K562 (cell line): ENCODE results near the gene CCDC200. TPM values are rescaled to one million over a fixed set of nuclear protein-coding genes. Genes with fewer than 3 reads are reported as not detected.

Experiments used
- ARID1B ChIP-seq: fragments of 450-650 bp; IDR thresholded peaks from 2 replicates; pipeline ENCODE4 v1.6.1; 2016; ENCODE audit warnings: antibody characterized with exemption, mild to moderate bottlenecking, inconsistent platforms
- BACH1 ChIP-seq: fragments of 200-800 bp; sonication (Bioruptor generic); IDR thresholded peaks from 2 replicates; pipeline ENCODE4 v1.6.1; 2016; ENCODE audit warnings: missing genetic modification characterization, missing compliant biosample characterization
- CBFA2T3 ChIP-seq: fragments of 450-650 bp; IDR thresholded peaks from 2 replicates; pipeline ENCODE4 v1.6.1; 2017
- CHD2 ChIP-seq: IDR thresholded peaks from 2 replicates; pipeline ENCODE4 v1.6.1; 2011; ENCODE audit warnings: low read depth, low read length
- E2F3 ChIP-seq: fragments of 250-450 bp; sonication (Bioruptor Pico); IDR thresholded peaks from 2 replicates; pipeline ENCODE4 v1.4.0; 2020; ENCODE audit warnings: mild to moderate bottlenecking
- KLF13 ChIP-seq: fragments of 450-650 bp; IDR thresholded peaks from 2 replicates; pipeline ENCODE4 v1.6.1; 2016; ENCODE audit warnings: missing genetic modification characterization, low read depth, mild to moderate bottlenecking, missing compliant biosample characterization, moderate library complexity, borderline replicate concordance
- NCOA4 ChIP-seq: fragments of 450-650 bp; IDR thresholded peaks from 2 replicates; pipeline ENCODE4 v1.6.1; 2018; ENCODE audit warnings: mild to moderate bottlenecking; ENCODE audit not compliant: partially characterized antibody
- NFE2 ChIP-seq: IDR thresholded peaks from 2 replicates; pipeline ENCODE4 v1.6.1; 2014; ENCODE audit warnings: antibody characterized with exemption, low read depth
- SIRT6 ChIP-seq: IDR thresholded peaks from one replicate; pipeline ENCODE4 v1.6.1; 2012; ENCODE audit warnings: low read depth, mild to moderate bottlenecking, control low read depth, inconsistent platforms, low read length, moderate library complexity
- ZNF143 ChIP-seq: sonication (generic); formaldehyde crosslinking; IDR thresholded peaks from 2 replicates; pipeline ENCODE4 v1.9.0; 2022; ENCODE audit warnings: mild to moderate bottlenecking, missing genetic modification reagents
- ZNF41 ChIP-seq: fragments of 250-450 bp; sonication (Bioruptor Pico); conservative IDR thresholded peaks from 2 replicates; pipeline ENCODE4 v1.4.0; 2020; ENCODE audit warnings: mild to moderate bottlenecking
- ZNF445 ChIP-seq: fragments of 250-450 bp; sonication (Bioruptor Pico); IDR thresholded peaks from 2 replicates; pipeline ENCODE4 v1.4.0; 2020; ENCODE audit warnings: low read depth, mild to moderate bottlenecking, moderate library complexity
- ZNF586 ChIP-seq: fragments of 450-650 bp; formaldehyde crosslinking; conservative IDR thresholded peaks from 2 replicates; pipeline ENCODE4 v1.4.0; 2020; ENCODE audit warnings: mild to moderate bottlenecking, moderate library complexity
- polyA plus RNA-seq, 8 experiments: library from polyadenylated mRNA; depleted of rRNA in 4 of 8; stranded (reverse) in 5 of 8; unstranded in 3 of 8; fragments of >200 nt; fragmentation: Nextera tagmentation in 2 of 8; fragmentation: Illumina TruSeq in 1 of 8; extraction: Ambion mirVana in 2 of 8; extraction: Trizol in 1 of 8; gene quantifications; 2 replicates each; pipeline versions ENCODE4 v1.2.1 to v1.2.3, GENCODE V29; 2011 to 2014; ENCODE audit warnings: inconsistent platforms in 1 of 8, missing spikeins in 1 of 8
- total RNA-seq, 7 experiments: library from RNA; depleted of rRNA in 6 of 7; stranded (reverse); fragments of >200 nt in 6 of 7; fragmentation: Illumina TruSeq in 2 of 7; extraction: Trizol in 2 of 7; gene quantifications; 2 replicates each; pipeline versions ENCODE4 v1.2.1 to v1.2.3, GENCODE V29; 2011 to 2021; ENCODE audit warnings: low replicate concordance in 1 of 7
- TF ChIP-seq, protein P1 (sequence below): fragments of 450-650 bp; formaldehyde crosslinking; IDR thresholded peaks from 2 replicates; pipeline ENCODE4 v1.4.0; 2022; ENCODE audit warnings: missing genetic modification characterization
- TF ChIP-seq, protein P2 (sequence below): fragments of 250-450 bp; sonication (Bioruptor Pico); IDR thresholded peaks from 2 replicates; pipeline ENCODE4 v1.5.1; 2021; ENCODE audit warnings: mild to moderate bottlenecking
- TF ChIP-seq, protein P3 (sequence below): fragments of 250-450 bp; sonication (Bioruptor Pico); IDR thresholded peaks from 2 replicates; pipeline ENCODE4 v1.8.0; 2021; ENCODE audit warnings: moderate library complexity, mild to moderate bottlenecking, inconsistent platforms
- TF ChIP-seq, protein P4 (sequence below): fragments of 250-450 bp; sonication (Bioruptor Pico); IDR thresholded peaks from 2 replicates; pipeline ENCODE4 v1.6.1; 2021; ENCODE audit warnings: mild to moderate bottlenecking
- TF ChIP-seq, protein P5 (sequence below): fragments of 200-400 bp; formaldehyde crosslinking; IDR thresholded peaks from 2 replicates; pipeline ENCODE4 v1.6.1; 2017; ENCODE audit warnings: mild to moderate bottlenecking, low read depth, low read length, moderate library complexity
- TF ChIP-seq, protein P6 (sequence below): sonication (generic); formaldehyde crosslinking; IDR thresholded peaks from 2 replicates; pipeline ENCODE4 v1.4.0; 2020; ENCODE audit warnings: mild to moderate bottlenecking, missing genetic modification reagents

CCDC200 gene
- total and polyA plus RNA-seq, 9 of the 15 experiments (the other 6 are each of a cell fraction or from before 2014, with no cell fraction given) = 0.14 TPM; not detected in 8

DNA sequence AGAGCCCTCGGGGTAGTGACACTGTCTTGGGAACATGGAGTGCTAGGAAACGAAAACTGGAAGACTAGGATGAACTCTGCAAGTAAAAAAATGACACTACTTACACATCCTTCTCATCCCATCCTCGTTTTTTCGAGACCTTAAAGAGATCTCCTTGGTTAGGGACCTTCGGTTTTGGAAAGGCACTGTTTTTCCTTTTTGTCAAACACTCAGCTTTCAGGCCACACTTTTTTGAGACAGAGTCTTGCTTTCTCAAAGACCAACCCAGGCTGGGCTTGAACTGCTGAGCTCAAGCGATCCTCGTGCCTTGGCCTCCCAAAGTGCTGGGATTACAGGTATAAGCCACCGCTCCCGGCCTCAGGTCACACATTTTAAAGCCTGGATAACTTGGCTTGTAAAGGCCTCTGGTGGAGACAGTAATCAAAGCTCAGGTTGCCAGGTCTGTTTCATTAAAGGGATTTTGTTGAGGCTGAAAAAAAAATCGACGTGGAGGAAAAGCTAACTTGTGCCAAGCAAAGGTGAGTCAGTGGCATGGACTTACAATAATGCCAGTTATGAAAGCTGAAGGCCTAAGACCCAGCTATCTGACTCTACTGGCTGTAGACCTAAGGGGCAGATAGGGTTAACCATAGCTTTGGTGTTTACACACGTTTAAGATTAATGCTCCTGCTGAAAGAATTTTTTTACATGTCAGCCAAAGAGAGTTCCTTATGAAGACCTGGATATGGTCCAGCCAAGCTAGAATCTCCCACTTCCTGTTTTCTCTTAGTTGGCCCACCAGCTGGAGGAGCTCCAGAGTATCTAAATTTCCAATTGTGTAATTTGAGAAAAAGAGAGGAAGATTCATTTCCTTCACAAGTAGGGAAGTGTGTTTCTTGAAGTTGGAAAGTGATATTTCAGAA, 56.6 kb downstream of the CCDC200 start (continued):
- TF ChIP-seq, protein P1, sequence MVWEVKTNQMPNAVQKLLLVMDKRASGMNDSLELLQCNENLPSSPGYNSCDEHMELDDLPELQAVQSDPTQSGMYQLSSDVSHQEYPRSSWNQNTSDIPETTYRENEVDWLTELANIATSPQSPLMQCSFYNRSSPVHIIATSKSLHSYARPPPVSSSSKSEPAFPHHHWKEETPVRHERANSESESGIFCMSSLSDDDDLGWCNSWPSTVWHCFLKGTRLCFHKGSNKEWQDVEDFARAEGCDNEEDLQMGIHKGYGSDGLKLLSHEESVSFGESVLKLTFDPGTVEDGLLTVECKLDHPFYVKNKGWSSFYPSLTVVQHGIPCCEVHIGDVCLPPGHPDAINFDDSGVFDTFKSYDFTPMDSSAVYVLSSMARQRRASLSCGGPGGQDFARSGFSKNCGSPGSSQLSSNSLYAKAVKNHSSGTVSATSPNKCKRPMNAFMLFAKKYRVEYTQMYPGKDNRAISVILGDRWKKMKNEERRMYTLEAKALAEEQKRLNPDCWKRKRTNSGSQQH (CRISPR knock-in tag) = no peak
- TF ChIP-seq CHD2 (no peak), ZNF445 (CRISPR knock-in tag) (no peak), NCOA4 (no peak), CBFA2T3 (no peak), E2F3 (CRISPR knock-in tag) (no peak), ZNF586 (CRISPR knock-in tag) (no peak), ZNF143 (no peak), BACH1 (tag) (no peak; the same call in 1 of the 2 replicates), ARID1B (0 out of 2 replicates have a peak, but pooled peaks have one; percentile 11), NFE2 (no peak), SIRT6 (no peak), KLF13 (no peak), ZNF41 (CRISPR knock-in tag) (no peak)
- TF ChIP-seq, protein P2, sequence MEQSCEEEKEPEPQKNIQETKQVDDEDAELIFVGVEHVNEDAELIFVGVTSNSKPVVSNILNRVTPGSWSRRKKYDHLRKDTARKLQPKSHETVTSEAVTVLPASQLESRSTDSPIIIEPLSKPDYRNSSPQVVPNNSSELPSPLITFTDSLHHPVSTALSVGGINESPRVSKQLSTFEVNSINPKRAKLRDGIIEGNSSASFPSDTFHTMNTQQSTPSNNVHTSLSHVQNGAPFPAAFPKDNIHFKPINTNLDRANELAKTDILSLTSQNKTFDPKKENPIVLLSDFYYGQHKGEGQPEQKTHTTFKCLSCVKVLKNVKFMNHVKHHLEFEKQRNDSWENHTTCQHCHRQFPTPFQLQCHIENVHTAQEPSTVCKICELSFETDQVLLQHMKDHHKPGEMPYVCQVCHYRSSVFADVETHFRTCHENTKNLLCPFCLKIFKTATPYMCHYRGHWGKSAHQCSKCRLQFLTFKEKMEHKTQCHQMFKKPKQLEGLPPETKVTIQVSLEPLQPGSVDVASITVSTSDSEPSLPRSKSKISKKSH (CRISPR knock-in tag) = no peak
- TF ChIP-seq, protein P3, sequence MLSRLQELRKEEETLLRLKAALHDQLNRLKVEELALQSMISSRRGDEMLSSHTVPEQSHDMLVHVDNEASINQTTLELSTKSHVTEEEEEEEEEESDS = no peak
- TF ChIP-seq, protein P4, sequence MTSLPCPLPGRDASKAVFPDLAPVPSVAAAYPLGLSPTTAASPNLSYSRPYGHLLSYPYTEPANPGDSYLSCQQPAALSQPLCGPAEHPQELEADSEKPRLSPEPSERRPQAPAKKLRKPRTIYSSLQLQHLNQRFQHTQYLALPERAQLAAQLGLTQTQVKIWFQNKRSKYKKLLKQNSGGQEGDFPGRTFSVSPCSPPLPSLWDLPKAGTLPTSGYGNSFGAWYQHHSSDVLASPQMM (CRISPR knock-in tag) = no peak
- TF ChIP-seq, protein P5, sequence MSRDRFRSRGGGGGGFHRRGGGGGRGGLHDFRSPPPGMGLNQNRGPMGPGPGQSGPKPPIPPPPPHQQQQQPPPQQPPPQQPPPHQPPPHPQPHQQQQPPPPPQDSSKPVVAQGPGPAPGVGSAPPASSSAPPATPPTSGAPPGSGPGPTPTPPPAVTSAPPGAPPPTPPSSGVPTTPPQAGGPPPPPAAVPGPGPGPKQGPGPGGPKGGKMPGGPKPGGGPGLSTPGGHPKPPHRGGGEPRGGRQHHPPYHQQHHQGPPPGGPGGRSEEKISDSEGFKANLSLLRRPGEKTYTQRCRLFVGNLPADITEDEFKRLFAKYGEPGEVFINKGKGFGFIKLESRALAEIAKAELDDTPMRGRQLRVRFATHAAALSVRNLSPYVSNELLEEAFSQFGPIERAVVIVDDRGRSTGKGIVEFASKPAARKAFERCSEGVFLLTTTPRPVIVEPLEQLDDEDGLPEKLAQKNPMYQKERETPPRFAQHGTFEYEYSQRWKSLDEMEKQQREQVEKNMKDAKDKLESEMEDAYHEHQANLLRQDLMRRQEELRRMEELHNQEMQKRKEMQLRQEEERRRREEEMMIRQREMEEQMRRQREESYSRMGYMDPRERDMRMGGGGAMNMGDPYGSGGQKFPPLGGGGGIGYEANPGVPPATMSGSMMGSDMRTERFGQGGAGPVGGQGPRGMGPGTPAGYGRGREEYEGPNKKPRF = no peak
- TF ChIP-seq, protein P6, sequence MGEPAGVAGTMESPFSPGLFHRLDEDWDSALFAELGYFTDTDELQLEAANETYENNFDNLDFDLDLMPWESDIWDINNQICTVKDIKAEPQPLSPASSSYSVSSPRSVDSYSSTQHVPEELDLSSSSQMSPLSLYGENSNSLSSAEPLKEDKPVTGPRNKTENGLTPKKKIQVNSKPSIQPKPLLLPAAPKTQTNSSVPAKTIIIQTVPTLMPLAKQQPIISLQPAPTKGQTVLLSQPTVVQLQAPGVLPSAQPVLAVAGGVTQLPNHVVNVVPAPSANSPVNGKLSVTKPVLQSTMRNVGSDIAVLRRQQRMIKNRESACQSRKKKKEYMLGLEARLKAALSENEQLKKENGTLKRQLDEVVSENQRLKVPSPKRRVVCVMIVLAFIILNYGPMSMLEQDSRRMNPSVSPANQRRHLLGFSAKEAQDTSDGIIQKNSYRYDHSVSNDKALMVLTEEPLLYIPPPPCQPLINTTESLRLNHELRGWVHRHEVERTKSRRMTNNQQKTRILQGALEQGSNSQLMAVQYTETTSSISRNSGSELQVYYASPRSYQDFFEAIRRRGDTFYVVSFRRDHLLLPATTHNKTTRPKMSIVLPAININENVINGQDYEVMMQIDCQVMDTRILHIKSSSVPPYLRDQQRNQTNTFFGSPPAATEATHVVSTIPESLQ (CRISPR knock-in tag) = no peak
